NCI-H1048 (cell line): ENCODE results near the gene CPB2.

Experiments used
- DNase-seq: peaks from one replicate; lab custom pipeline; 2025; lab: John Stamatoyannopoulos, UW

Gene CPB2

DNA sequence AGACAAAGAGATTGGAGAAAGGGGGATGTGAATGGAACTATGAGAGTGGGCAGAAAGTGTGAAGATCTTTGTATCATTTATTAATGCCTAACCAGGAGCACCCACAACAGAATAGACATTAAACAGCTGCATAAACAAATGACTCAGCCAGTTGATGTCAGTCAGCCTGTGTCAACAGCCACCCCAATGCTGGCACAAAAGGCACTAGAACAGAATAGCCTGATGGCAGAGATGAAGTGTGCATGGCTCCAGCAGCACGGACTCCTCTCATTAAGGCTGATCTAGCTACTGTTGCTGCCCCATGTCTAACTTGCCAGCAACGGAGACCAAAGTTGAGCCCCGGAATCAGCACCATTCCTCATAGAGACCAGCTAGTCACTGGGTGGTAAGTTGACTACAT is 7.8 kb downstream of the CPB2 start:
- DNase-seq: no peak

GRCh38 chr13:46094478-46094877 is 10.4 kb downstream of the CPB2 start:
- no peak for DNase-seq

- DNase-seq: no peak
These were observed 15.8 kb downstream of the CPB2 start for GRCh38 chr13:46088821-46089562.

DNA sequence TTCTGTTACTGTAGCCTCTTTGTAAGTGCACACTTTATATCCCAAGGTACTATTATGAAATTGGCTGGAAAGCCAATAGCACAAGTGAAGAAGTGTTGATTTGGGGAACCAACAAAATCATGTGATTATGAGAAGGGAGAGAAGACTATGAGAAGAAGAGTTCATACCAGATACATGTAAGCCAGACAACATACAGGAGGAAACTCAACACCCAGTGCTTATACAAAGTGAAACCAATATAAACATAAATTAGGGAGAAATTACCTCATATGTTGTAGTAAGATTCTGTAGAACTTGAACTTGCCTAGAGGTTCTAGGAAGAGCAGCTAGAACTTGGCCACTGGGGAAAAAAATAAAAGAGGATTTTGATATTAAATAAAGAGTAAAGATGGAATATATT is 17.4 kb downstream of the CPB2 start:
- no peak for DNase-seq

GRCh38 chr13:46086985-46087384 is 17.8 kb downstream of the CPB2 start:
- DNase-seq: no peak

DNA sequence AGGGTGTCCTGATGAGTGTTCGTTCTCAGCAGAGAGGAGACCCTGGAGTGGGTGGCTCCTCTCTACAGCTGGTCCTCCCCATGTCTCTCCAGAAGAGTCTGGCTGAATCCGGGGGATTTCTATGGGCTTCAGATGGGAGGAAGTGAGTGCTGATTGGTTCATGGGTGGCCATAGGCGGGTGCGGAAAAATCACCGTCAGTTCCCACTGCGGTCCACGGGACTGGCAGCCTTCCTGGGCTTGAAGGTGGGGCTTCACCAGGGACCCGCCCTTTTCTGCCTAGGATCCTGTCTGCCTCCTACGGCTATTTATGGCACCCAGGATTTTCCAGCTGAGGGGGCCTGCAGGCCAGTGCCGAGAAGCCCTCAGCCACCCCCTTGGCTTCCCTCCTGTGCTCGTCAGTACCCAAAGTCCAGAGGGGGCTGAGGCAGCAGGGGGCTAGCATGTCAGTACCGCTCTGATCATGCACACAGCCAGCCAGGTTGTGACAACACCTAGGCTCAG is 18.4 kb downstream of the CPB2 start:
- no peak for DNase-seq

DNA sequence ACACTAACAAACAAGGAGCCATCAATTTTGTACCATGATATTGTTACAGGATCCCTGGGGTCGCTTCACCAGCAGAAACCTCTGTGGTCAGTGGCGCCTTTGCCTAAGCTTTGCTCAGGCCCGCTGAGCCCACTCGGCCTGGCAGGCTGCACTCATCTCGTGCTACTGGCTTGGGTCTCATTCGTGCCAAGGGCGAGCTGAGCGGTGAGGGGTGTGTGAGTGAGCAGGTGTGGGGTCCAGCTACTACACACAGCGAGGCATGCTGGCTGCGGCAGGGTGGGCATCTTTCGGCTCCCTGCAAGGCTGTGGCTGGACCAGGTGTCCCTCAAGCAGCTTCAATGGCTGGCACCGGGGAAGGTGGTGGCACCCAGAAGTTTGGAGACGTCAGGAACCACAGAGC is 19.1 kb downstream of the CPB2 start:
- DNase-seq: no peak

DNA sequence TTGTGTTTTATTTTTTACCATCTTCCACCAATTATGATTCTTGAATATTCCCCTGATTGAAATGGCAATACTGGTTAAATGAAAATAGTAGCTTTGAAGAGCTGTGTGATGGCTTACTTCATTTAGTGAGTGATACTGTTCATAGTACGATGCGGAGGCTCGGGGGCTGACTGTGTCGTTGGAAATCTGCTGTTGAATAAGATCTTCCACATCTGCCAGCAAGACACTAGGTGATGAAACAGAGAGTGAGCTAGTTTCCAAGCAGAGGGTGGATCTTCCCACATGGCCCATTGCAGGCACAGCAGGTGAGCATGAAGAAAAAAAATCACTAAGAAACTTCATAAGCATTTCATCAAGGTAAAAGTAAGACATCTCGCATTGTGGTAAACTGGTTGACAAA is 22.5 kb downstream of the CPB2 start:
- no peak for DNase-seq

GRCh38 chr13:46079770-46080169 is 25.1 kb downstream of the CPB2 start:
- no peak for DNase-seq

DNA sequence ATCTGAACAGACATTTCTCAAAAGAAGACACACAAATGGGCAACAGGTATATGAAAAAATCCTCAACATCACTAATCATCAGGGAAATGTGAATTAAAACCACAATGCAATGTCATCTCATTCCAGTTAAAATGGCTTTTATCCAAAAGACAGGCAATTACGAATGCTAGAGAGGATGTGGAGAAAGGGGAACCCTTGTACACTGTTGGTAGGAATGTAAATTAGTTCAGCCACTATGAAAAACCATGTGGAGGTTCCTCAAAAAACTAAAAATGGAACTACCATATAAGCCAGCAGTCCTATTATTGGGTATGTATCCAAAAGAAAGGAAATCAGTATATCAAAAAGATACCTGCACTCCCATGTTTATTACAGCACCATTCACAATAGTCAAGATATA is 27.6 kb downstream of the CPB2 start:
- DNase-seq: no peak

- DNase-seq: no peak
These were observed 28.0 kb downstream of the CPB2 start for GRCh38 chr13:46076827-46077226.

GRCh38 chr13:46075811-46076210 is 29.0 kb downstream of the CPB2 start:
- no peak for DNase-seq

- DNase-seq: no peak
These were observed 33.1 kb downstream of the CPB2 start for GRCh38 chr13:46071590-46072249.

DNA sequence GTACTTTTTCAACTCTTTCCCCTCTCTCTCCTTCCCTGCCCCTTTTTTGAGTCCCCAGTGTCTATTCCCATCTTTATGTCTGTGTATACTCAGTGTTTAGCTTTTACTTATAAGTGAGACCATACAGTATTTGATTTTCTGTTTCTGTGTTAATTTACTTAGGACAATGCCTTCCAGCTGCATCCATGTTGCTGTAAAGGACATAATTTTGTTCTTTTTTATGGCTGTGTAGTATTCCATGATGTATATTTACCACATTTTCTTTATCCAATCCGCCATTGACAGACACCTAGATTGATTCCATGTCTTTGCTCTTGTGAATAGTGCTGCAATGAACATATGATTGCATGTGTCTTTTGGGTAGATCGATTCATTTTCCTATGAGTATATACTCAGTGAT is 41.5 kb downstream of the CPB2 start:
- DNase-seq: no peak

DNA sequence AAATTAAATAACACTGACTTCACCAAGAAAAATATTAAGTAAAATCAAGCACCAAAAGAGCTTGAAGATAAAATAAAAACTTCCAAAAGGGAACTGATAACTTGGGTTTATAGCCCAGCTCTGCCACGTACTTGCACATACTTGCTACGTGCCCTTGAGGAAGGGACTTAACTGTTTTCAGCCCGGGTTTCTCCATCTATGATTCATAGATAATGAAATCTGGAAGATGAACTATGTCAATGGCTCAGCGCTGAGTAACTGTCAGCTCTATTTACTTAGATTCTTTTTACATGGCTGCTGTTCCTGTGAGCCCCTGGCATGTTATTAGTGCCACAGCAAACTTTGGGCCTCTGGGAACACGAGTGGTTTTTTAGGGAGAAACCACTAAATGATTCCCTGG is 42.6 kb downstream of the CPB2 start:
- DNase-seq: no peak

DNA sequence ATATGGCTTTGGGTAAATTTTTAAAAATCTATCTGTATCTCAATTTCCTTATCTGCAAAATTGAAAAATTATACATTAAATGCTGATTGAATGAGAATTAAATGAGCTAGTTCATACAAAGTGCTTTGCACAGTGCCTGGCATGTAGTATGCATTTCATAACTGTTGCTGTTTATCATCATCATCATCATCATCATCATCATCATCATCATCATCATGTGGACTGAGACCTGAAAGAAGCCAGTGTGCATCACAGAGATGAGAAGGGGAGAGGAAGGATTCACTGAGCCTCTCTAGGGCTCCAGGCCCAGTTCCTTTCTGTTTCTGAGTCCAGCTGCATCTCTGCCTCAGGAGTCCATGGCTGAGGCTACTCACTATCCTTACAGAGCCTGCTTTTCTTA is 45.4 kb downstream of the CPB2 start:
- no peak for DNase-seq

GRCh38 chr13:46058268-46058667 is 46.6 kb downstream of the CPB2 start:
- no peak for DNase-seq

DNA sequence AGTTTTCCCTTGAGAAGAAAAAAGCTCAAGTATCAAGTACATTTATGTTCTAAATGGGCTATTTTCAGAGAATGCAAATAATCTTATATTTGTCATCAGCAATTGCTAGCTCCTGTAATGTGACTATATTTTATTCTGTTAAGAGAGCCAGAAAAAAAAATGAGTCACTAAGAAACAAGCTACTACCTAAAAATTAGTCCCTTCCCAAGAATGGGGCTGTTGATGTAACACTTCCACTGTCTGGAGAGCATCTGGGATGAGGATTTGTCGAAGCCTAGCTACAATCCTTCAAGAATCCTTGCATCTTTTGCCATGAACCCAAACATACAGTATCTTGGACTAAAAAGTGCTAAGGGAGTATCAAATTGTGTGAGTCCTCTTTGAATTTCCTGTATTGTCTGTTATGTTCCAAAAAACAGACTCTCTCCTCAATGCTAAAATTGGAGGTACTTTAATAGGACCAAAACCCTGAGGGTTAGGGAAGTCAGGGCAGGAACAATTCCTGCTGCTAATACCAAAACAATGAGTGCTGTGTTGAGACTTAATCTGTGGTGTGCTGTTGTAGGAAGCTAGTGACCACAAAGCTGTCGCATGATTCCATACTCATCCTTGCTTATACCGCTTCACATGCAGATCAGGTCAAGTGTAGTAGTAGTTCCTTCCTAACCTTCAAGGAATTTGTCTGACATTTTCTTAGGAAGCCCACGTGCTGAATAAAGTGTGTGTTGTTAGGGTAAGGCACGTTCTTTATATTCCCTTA is 47.4 kb downstream of the CPB2 start:
- no peak for DNase-seq

GRCh38 chr13:46053162-46054012 is 51.4 kb downstream of the CPB2 start:
- no peak for DNase-seq

GRCh38 chr13:46052319-46053161 is 52.3 kb downstream of the CPB2 start, which contains the start of gene ZC3H13:
TSS of gene ZC3H13 (minus strand) at chr13:46052746. CDS start at chr13:46045507, 7,239 bp downstream.
- peak; percentile 30 for DNase-seq

DNA sequence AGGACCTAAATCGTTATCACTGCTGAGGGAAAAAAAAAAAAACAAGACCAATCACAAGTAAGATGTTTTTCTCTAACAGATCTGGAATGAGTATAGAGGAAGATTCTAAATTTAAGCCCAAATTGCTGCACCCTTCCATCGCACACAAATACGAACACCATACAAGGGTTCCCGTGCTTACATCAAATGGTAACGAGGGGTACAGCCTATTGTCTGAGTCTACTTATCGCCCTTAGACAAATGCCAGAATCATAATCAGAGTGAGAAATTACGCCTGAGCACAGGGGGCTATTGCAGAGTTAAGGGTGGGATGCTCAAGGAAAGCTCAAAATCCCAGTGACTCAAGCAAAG is 52.9 kb downstream of the CPB2 start:
- no peak for DNase-seq
